GM19324 (cell line): Measurements from ENCODE around the gene RAB11FIP4.
"Not testable (repeated sequence)": the region's sequence is repeated elsewhere in the genome, so short reads cannot be mapped to it uniquely, and the experiment has no call there.

Source experiments
- ATAC-seq: cut with Tn5 transposase; IDR thresholded peaks from one replicate; pipeline ENCODE4 v1.9.1; 2021; ENCODE audit warnings: mild to moderate bottlenecking, moderate library complexity; ENCODE audit not compliant: unreplicated experiment, low FRiP score

Gene RAB11FIP4

GRCh38 chr17:31428512-31428911, 37.0 kb downstream of the RAB11FIP4 start:
- ATAC-seq, result no peak

- ATAC-seq, result no peak
These were observed 39.8 kb downstream of the RAB11FIP4 start for GRCh38 chr17:31431098-31431851.

GRCh38 chr17:31431852-31432658, 40.6 kb downstream of the RAB11FIP4 start:
- ATAC-seq, result no peak

GRCh38 chr17:31433091-31433790, 41.8 kb downstream of the RAB11FIP4 start:
- no peak for ATAC-seq

GRCh38 chr17:31433811-31434726, 42.6 kb downstream of the RAB11FIP4 start:
- ATAC-seq, result no peak

- no peak for ATAC-seq
These were observed 43.2 kb downstream of the RAB11FIP4 start for GRCh38 chr17:31434727-31435050.

- ATAC-seq, result no peak
These were observed 44.1 kb downstream of the RAB11FIP4 start for GRCh38 chr17:31435581-31435980.

- ATAC-seq, result no peak
These were observed 46.4 kb downstream of the RAB11FIP4 start for GRCh38 chr17:31437720-31438400.

- no peak for ATAC-seq
These were observed 48.2 kb downstream of the RAB11FIP4 start for GRCh38 chr17:31439716-31440115.

- no peak for ATAC-seq
These were observed 50.8 kb downstream of the RAB11FIP4 start for GRCh38 chr17:31442276-31442675.

- not testable (repeated sequence) for ATAC-seq
These were observed 51.4 kb downstream of the RAB11FIP4 start for GRCh38 chr17:31442856-31443255.

- ATAC-seq, result no peak
These were observed 51.9 kb downstream of the RAB11FIP4 start for GRCh38 chr17:31443386-31443785.

- no peak for ATAC-seq
These were observed 52.6 kb downstream of the RAB11FIP4 start for GRCh38 chr17:31444026-31444425.

- ATAC-seq, result no peak
These were observed 54.9 kb downstream of the RAB11FIP4 start for GRCh38 chr17:31446195-31446967.

GRCh38 chr17:31448467-31449077, 57.1 kb downstream of the RAB11FIP4 start:
- ATAC-seq, result no peak

- no peak for ATAC-seq
These were observed 57.6 kb downstream of the RAB11FIP4 start for GRCh38 chr17:31449111-31449510.

- no peak for ATAC-seq
These were observed 58.3 kb downstream of the RAB11FIP4 start for GRCh38 chr17:31449746-31450145.

- no peak for ATAC-seq
These were observed 60.6 kb downstream of the RAB11FIP4 start for GRCh38 chr17:31452101-31452500.
